Neural cell (in vitro differentiated cells): ENCODE measurements around the gene IFI27. TPM values are rescaled to one million over a fixed set of nuclear protein-coding genes. Genes with fewer than 3 reads are reported as not detected.
A peak's percentile ranks its signal among the peaks of the same experiment; 100 is the strongest.

Source experiments
- H2AFZ ChIP-seq: fragments of 200-600, 300-800 bp; sonication (generic), shearing (Covaris generic); 2 replicates; pipeline ENCODE4 v1.6.0; 2014; ENCODE audit warnings: low read depth, mild to moderate bottlenecking, antibody characterized with exemption, low read length, moderate library complexity
- H3F3A ChIP-seq: fragments of 200-600 bp; shearing (Covaris generic); 2 replicates; pipeline ENCODE4 v1.6.1; 2016; ENCODE audit warnings: mild to moderate bottlenecking, moderate library complexity, mixed read lengths, antibody characterized with exemption, low read length; ENCODE audit not compliant: insufficient read depth, poor library complexity, severe bottlenecking
- H3K27ac ChIP-seq: fragments of 200-600, 300-800 bp; sonication (generic), shearing (Covaris generic); 2 replicates; pipeline ENCODE4 v1.5.1; 2014; ENCODE audit warnings: mild to moderate bottlenecking, low read length, moderate library complexity
- H3K27me3 ChIP-seq: fragments of 300-800, 200-600 bp; sonication (generic), shearing (Covaris generic); 2 replicates; pipeline ENCODE4 v1.6.0; 2014; ENCODE audit warnings: mild to moderate bottlenecking, low read depth, low read length, moderate library complexity; ENCODE audit not compliant: insufficient read depth
- H3K36me3 ChIP-seq: fragments of 300-800, 200-600 bp; sonication (generic), shearing (Covaris generic); 2 replicates; pipeline ENCODE4 v1.5.1; 2014; ENCODE audit warnings: mild to moderate bottlenecking, antibody characterized with exemption, low read length, moderate library complexity; ENCODE audit not compliant: insufficient read depth
- H3K4me2 ChIP-seq: fragments of 300-800, 200-600 bp; sonication (generic), shearing (Covaris generic); 2 replicates; pipeline ENCODE4 v1.6.0; 2014; ENCODE audit warnings: mild to moderate bottlenecking, low read length
- H3K4me3 ChIP-seq: fragments of 300-800, 200-600 bp; sonication (generic), shearing (Covaris generic); 2 replicates; pipeline ENCODE4 v1.5.1; 2014; ENCODE audit warnings: mild to moderate bottlenecking, low read length, moderate library complexity
- H3K79me2 ChIP-seq: fragments of 200-600 bp; shearing (Covaris generic); replicated peaks from 2 replicates; pipeline ENCODE4 v1.6.0; 2014; ENCODE audit warnings: mild to moderate bottlenecking, low read length, moderate library complexity; ENCODE audit not compliant: insufficient read depth
- H3K9ac ChIP-seq: fragments of 300-800, 200-600 bp; sonication (generic), shearing (Covaris generic); 2 replicates; pipeline ENCODE4 v1.6.1; 2016; ENCODE audit warnings: mild to moderate bottlenecking, low read length, mixed read lengths
- H3K9me2 ChIP-seq: fragments of 200-600 bp; shearing (Covaris generic); 2 replicates; pipeline ENCODE4 v1.6.1; 2016; ENCODE audit warnings: mild to moderate bottlenecking, low read length, mixed read lengths; ENCODE audit not compliant: insufficient read depth
- H3K9me3 ChIP-seq: fragments of 200-600, 300-800 bp; sonication (generic), shearing (Covaris generic); 2 replicates; pipeline ENCODE4 v1.6.1; 2016; ENCODE audit warnings: mild to moderate bottlenecking, mixed run types, low read length, moderate library complexity, mixed read lengths
- H4K20me1 ChIP-seq: fragments of 200-600 bp; shearing (Covaris generic); 2 replicates; pipeline ENCODE4 v1.6.1; 2016; ENCODE audit warnings: mild to moderate bottlenecking, mixed run types; ENCODE audit not compliant: insufficient read depth
- CTCF ChIP-seq: fragments of 450-650 bp; IDR thresholded peaks from 2 replicates; pipeline ENCODE4 v1.5.1; 2014; ENCODE audit warnings: antibody characterized with exemption, mild to moderate bottlenecking, moderate library complexity; ENCODE audit not compliant: poor library complexity, severe bottlenecking
- EP300 ChIP-seq: fragments of 450-650 bp; conservative IDR thresholded peaks from 2 replicates; pipeline ENCODE4 v1.6.1; 2014; ENCODE audit warnings: antibody characterized with exemption, mild to moderate bottlenecking, moderate library complexity; ENCODE audit not compliant: poor library complexity, severe bottlenecking
- EZH2 ChIP-seq: fragments of 200-600, 300-800 bp; shearing (Covaris generic), sonication (generic); IDR thresholded peaks from 2 replicates; pipeline ENCODE4 v1.6.1; 2014; ENCODE audit warnings: antibody characterized with exemption, low read length, borderline replicate concordance, mild to moderate bottlenecking; ENCODE audit not compliant: insufficient read depth, poor library complexity, severe bottlenecking
- MXI1 ChIP-seq: fragments of 450-650 bp; conservative IDR thresholded peaks from 2 replicates; pipeline ENCODE4 v1.6.1; 2014; ENCODE audit warnings: antibody characterized with exemption, mild to moderate bottlenecking; ENCODE audit not compliant: poor library complexity, severe bottlenecking
- POLR2AphosphoS5 ChIP-seq: IDR thresholded peaks from 2 replicates; pipeline ENCODE4 v1.6.1; 2012
- RAD21 ChIP-seq: fragments of 450-650 bp; conservative IDR thresholded peaks from 2 replicates; pipeline ENCODE4 v1.6.1; 2014; ENCODE audit warnings: antibody characterized with exemption, mild to moderate bottlenecking, moderate library complexity
- REST ChIP-seq: IDR thresholded peaks from 2 replicates; pipeline ENCODE4 v1.6.1; 2012; ENCODE audit warnings: borderline replicate concordance
- SMC3 ChIP-seq: fragments of 450-650 bp; conservative IDR thresholded peaks from 2 replicates; pipeline ENCODE4 v1.6.1; 2014; ENCODE audit warnings: antibody characterized with exemption, mild to moderate bottlenecking, moderate library complexity; ENCODE audit not compliant: poor library complexity
- TAF1 ChIP-seq: IDR thresholded peaks from 2 replicates; pipeline ENCODE4 v1.6.1; 2012; ENCODE audit warnings: low read depth
- polyA plus RNA-seq: library from polyadenylated mRNA; depleted of rRNA; stranded (reverse); fragments of >200 nt; gene quantifications from 2 replicates; pipeline ENCODE4 v1.2.3, GENCODE V29; 2014

The IFI27 gene
- polyA plus RNA-seq, 1 donor from 2014 or later: 2.2 TPM

GRCh38 chr14:94135476-94135875 lies 24.9 kb downstream of the IFI27 start:
- H4K20me1 ChIP-seq: no peaks in the 10 kb centered on the region
- no peak for TF ChIP-seq EP300
- TF ChIP-seq MXI1: no peak
- TF ChIP-seq EZH2: no peak
- no peak for TF ChIP-seq SMC3
- TF ChIP-seq RAD21: no peak
- TF ChIP-seq POLR2AphosphoS5: no peak
- no peak for TF ChIP-seq REST
- TF ChIP-seq CTCF: no peak
- TF ChIP-seq TAF1: no peak
- H3K79me2 ChIP-seq: no peaks in the 10 kb centered on the region
- H3K9me2 ChIP-seq: no peaks in the 10 kb centered on the region
- H3K4me3 ChIP-seq: no peak overlapping the region
- H3K36me3 ChIP-seq: no peaks in the 10 kb centered on the region
- no peaks in the 10 kb centered on the region for H3K9me3 ChIP-seq
- no peak overlapping the region for H3K4me2 ChIP-seq
- H3F3A ChIP-seq: no peaks in the 10 kb centered on the region
- no peak overlapping the region for H3K27ac ChIP-seq
- H3K27me3 ChIP-seq: no peaks in the 10 kb centered on the region
- no peak overlapping the region for H3K9ac ChIP-seq
- H2AFZ ChIP-seq: no peak overlapping the region

GRCh38 chr14:94136575-94137331 lies 26.2 kb downstream of the IFI27 start:
- H3F3A ChIP-seq: no peaks in the 10 kb centered on the region
- H2AFZ ChIP-seq: no peak overlapping the region
- no peaks in the 10 kb centered on the region for H3K36me3 ChIP-seq
- H3K27me3 ChIP-seq: no peaks in the 10 kb centered on the region
- no peak overlapping the region for H3K4me3 ChIP-seq
- no peak overlapping the region for H3K27ac ChIP-seq
- H4K20me1 ChIP-seq: no peaks in the 10 kb centered on the region
- TF ChIP-seq CTCF (peak; percentile 81), RAD21 (peak; percentile 72), MXI1 (no peak), EZH2 (no peak), SMC3 (peak; percentile 79)
- H3K4me2 ChIP-seq: no peak overlapping the region
- no peaks in the 10 kb centered on the region for H3K79me2 ChIP-seq
- no peak overlapping the region for H3K9ac ChIP-seq
- no peaks in the 10 kb centered on the region for H3K9me3 ChIP-seq
- no peaks in the 10 kb centered on the region for H3K9me2 ChIP-seq
